Upper lobe of right lung (tissue), 1 donor: ENCODE data around the gene RGS19. TPM values are rescaled to one million over a fixed set of nuclear protein-coding genes. Genes with fewer than 3 reads are reported as not detected.

Experiments
- ATAC-seq: fragments of 200-7000 bp; cut with Tn5 transposase; one replicate; pipeline ENCODE4 v1.9.1; 2020; ENCODE audit warnings: mild to moderate bottlenecking, moderate library complexity
- DNase-seq: peaks from one replicate; pipeline ENCODE4 v3.0.0-alpha.2; 2020
- H3K27ac ChIP-seq: fragments of 200-600 bp; one replicate; pipeline ENCODE4 v1.8.0; 2022
- H3K27me3 ChIP-seq: fragments of 200-600 bp; one replicate; pipeline ENCODE4 v1.8.0; 2022; ENCODE audit warnings: mild to moderate bottlenecking
- H3K36me3 ChIP-seq: fragments of 200-600 bp; one replicate; pipeline ENCODE4 v1.8.0; 2022
- H3K4me1 ChIP-seq: fragments of 200-600 bp; one replicate; pipeline ENCODE4 v1.8.0; 2022
- H3K4me3 ChIP-seq: fragments of 200-600 bp; one replicate; pipeline ENCODE4 v1.8.0; 2022; ENCODE audit warnings: mild to moderate bottlenecking
- H3K9me3 ChIP-seq: fragments of 200-600 bp; one replicate; pipeline ENCODE4 v1.8.0; 2022
- intact Hi-C: fragments of 100-400 bp; cut with DNase I; formaldehyde crosslinking; loops from one replicate; pipeline ENCODE4 v1.11.0; 2022
- total RNA-seq: library from RNA; stranded (reverse); fragmentation: NEBNext Ultra II Directional; extraction: Animal tissue kit (Norgen Biotek cat#: 25700); gene quantifications from one replicate; pipeline ENCODE4 v1.2.1, GENCODE V29; 2021
- TF ChIP-seq, protein P1 (sequence below): fragments of 200-600 bp; IDR thresholded peaks from one replicate; pipeline ENCODE4 v1.8.0; 2022; ENCODE audit warnings: antibody characterized with exemption
- donor health status: DM: no; HTN: yes; CAD: no; lungs with severe emphysema.

The RGS19 gene
- total RNA-seq, 1 donor from 2014 or later = 40.8 TPM

DNA sequence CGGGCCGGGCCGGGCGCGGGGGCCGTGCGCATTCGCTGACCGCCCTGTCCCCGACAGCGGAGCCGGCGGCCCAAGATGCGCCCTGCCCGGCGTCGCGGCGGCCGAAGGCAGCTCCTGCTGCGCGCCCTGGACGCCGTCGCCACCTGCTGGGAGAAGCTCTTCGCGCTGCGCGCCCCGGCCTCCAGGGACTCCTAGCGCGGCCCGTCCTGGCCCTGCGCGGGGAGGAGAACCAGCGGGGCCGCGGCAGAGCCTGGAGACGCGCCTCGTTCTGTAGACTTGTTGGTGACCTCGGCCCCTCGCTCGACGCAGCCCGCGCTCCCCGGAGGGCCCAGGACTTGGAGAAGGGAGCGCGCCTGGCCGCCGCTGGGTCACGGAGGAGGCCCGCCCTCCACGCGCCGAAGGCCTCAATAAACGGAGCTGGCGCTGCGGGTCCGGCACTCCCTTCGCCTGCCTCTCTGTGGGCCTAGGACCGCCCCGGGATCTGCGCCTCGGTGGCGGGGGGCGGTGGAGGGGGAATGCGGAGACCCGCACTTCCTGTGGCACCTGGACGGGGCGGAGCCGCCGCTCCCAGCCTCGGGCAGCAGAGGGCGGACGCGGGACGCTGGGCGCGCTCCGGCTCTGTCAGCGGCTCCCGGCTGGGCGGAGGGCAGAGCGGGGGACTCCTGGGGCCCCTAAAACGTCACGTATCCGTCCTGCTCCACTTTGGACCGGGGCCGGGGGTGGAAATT lies 40.6 kb downstream of the RGS19 start:
- intact Hi-C loops = no loop called here

DNA sequence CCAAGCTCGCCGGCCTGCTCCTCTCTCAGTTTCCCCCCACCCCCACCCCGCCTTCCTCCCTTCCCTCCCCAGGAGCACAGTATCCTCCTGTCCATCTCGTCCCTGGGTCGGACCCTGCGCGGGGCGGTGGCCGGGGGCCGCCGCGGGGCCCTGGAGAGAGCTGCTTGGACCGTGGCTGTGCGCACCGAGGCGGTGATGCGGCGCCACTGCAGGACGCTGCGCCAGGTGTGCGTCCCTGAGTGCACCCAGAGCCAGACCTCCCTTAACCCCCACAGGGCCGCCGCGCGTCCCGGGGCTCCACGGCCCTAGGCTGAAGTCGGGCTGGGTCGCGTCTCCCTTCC lies 41.1 kb downstream of the RGS19 start:
- DNase-seq (no peak), ATAC-seq (peak; percentile 4)
- H3K36me3 ChIP-seq = peaks cover 8% of the 10 kb centered on the region
- peak overlapping the region; percentile 81 for H3K27ac ChIP-seq
- H3K27me3 ChIP-seq = peaks cover 46% of the 10 kb centered on the region
- H3K4me1 ChIP-seq = peaks cover 40% of the 10 kb centered on the region
- TF ChIP-seq, protein P1, sequence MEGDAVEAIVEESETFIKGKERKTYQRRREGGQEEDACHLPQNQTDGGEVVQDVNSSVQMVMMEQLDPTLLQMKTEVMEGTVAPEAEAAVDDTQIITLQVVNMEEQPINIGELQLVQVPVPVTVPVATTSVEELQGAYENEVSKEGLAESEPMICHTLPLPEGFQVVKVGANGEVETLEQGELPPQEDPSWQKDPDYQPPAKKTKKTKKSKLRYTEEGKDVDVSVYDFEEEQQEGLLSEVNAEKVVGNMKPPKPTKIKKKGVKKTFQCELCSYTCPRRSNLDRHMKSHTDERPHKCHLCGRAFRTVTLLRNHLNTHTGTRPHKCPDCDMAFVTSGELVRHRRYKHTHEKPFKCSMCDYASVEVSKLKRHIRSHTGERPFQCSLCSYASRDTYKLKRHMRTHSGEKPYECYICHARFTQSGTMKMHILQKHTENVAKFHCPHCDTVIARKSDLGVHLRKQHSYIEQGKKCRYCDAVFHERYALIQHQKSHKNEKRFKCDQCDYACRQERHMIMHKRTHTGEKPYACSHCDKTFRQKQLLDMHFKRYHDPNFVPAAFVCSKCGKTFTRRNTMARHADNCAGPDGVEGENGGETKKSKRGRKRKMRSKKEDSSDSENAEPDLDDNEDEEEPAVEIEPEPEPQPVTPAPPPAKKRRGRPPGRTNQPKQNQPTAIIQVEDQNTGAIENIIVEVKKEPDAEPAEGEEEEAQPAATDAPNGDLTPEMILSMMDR = no peak
- no peaks in the 10 kb centered on the region for H3K9me3 ChIP-seq
- intact Hi-C loops = no loop called here
- H3K4me3 ChIP-seq = peak overlapping the region; percentile 64

More for the DNA sequence above, 40.6 kb downstream of the RGS19 start:
- TF ChIP-seq, protein P1 = peak; percentile 66
- Histone ChIP-seq H3K27ac (peak overlapping the region; percentile 81), H3K9me3 (no peaks in the 10 kb centered on the region), H3K36me3 (peaks cover 2% of the 10 kb centered on the region), H3K4me1 (peaks cover 40% of the 10 kb centered on the region), H3K4me3 (peak overlapping the region; percentile 64), H3K27me3 (peaks cover 46% of the 10 kb centered on the region)
- ATAC-seq (peak; percentile 86), DNase-seq (peak; percentile 89)

DNA sequence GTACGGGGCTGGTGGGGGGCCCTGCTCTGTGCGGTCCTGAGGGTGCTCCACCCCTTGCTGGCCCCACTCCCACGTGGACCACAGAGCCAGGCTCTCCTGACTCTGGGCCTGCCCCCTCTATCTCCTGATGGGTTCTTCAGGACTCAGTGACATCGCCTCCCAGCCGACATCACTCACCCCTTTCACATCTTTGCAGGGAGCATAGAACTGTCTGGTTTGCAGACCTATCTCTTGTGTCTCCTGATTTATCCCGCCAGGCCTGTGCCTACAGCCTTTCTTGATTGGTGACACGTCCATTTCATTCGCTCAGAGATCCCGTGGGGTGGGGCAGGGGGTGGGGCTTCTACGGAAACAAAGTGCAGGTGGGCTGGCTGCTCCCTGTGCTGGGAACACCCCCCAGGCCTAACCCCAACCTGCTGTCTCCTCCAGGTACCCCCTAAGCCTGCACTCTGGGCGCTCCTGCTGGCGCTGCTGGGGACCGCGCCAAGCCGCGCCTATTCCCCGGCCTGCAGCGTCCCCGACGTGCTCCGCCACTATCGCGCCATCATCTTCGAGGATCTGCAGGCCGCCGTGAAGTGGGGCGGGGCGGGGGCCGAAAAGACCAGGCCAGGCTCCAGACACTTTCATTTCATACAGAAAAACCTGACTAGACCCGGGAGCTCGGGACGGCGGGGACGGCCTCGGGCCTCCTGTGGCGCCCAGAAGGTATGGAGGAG lies 41.7 kb downstream of the RGS19 start:
- Histone ChIP-seq H3K27me3 (peaks cover 46% of the 10 kb centered on the region), H3K4me1 (peaks cover 40% of the 10 kb centered on the region), H3K27ac (no peak overlapping the region), H3K36me3 (peaks cover 11% of the 10 kb centered on the region), H3K9me3 (no peaks in the 10 kb centered on the region), H3K4me3 (peak overlapping the region; percentile 64)
- TF ChIP-seq, protein P1 = no peak
- intact Hi-C loops = no loop called here
- ATAC-seq (no peak), DNase-seq (no peak)

DNA sequence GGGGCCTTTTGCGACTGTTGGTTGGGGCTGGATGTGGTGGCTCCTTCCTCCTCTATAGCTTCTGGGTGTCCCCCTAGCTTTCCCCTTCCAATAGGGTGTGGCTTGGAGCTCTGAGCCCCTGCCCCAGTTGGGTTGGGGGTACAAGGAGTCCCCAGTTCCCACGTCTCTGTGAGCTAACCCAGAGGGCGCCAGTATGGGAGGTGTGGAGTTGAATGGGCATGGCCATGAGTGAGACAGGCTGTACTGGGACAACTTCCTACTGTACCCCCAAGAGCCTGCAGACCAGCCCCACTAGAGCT lies 42.2 kb downstream of the RGS19 start:
- peaks cover 36% of the 10 kb centered on the region for H3K4me1 ChIP-seq
- ATAC-seq = no peak
- no peak overlapping the region for H3K4me3 ChIP-seq
- no peaks in the 10 kb centered on the region for H3K9me3 ChIP-seq
- H3K27ac ChIP-seq = no peak overlapping the region
- H3K27me3 ChIP-seq = peaks cover 44% of the 10 kb centered on the region
- intact Hi-C loops = no loop called here
- H3K36me3 ChIP-seq = peaks cover 16% of the 10 kb centered on the region
- TF ChIP-seq, protein P1 = no peak
- no peak for DNase-seq

DNA sequence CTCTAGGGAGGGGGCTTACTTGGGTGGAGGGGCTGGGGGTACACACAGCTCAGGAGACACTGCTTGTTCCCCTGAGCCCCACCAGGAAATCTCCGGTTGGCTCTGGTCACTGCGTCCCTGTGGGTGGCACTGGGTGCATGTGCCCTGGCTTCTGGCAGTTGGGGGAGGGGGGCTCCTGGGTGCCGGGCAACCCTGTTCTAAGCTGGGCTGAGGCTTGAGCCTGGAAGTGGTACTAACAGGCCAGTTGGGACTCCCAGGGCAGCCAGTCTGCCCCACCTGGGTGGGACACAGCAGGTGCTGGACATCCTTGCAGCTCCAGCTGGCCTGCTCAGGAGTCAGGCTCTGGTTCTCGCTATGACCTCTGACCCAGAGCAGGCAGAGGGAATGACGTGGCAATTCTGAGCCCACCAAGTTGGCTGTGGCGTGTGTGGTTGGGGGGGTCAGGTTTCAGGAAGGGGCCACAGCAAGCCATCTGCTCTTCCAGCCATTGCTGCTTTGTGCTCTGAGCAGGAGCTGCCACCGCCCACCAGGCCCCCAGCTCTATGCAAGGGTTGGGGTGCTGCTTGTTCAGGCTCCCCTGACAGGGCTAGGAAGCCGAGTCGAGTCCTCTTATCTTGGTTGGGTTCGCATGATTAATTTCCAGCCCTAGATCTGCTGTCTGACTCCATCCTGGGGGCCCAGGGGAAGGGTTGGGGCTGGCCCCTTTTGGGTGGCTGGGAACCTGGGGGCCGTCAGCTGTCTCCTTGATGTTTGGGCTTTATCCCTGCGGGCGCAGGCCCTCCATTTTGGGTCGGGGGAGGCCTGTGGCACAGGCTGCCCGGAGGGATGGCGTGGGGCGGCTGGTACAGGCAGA lies 42.7 kb downstream of the RGS19 start:
- intact Hi-C loops = no loop called here
- Histone ChIP-seq H3K36me3 (peaks cover 22% of the 10 kb centered on the region), H3K4me3 (no peak overlapping the region), H3K4me1 (peaks cover 31% of the 10 kb centered on the region), H3K27ac (no peak overlapping the region), H3K27me3 (peaks cover 38% of the 10 kb centered on the region), H3K9me3 (no peaks in the 10 kb centered on the region)
- no peak for DNase-seq
- TF ChIP-seq, protein P1 = no peak
- no peak for ATAC-seq
